ENCODE data around the gene NCOA7. TPM values are rescaled to one million over a fixed set of nuclear protein-coding genes. Genes with fewer than 3 reads are reported as not detected.
"Not testable (repeated sequence)": the region's sequence is repeated elsewhere in the genome, so short reads cannot be mapped to it uniquely, and the experiment has no call there.

The NCOA7 gene
- total RNA-seq, 1 experiment from 2014 or later: 37.3 TPM

DNA sequence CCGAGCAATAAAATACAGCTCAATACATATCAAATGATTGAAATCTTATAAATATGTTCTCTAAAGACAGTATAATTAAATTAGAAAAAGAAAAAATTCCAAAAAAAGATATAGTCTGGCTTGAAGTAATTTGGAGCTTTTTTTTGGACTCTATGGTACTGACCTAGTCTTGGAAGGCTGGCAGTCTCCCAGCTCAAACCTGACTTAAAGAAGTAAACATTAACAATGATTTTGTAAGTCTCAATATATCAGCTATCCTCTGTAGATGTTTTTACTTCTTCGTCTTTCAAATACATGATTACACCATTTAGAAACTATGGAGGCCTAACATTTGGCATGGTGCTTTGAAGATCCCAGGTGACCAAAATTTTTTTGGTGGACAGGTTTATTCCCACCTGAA, 180.0 kb downstream of the NCOA7 start:
- in situ Hi-C loops (cut with HindIII; ENCODE audit: low pct_unique_long_range_greater_than_20kb, low sequenced_read_pairs): no loop called here

DNA sequence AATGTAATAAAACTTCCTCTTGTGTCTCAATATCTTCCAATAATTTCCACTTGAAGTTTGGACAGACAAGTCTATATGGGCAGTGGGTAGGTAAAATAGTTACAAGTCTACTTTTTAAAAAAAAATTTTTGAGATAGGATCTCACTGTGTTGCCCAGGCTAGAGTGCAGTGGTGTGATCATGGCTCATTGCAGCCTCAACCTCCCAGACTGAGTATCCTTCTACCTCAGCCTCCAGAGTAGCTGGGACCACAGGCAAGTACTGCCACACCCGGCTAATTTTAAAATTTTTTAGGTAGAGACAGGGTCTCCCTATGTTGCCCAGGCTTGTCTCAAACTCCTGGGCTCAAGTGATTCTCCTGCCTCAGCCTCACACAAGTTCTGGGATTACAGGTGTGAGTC, 181.7 kb downstream of the NCOA7 start:
- in situ Hi-C loops (cut with HindIII; ENCODE audit: low pct_unique_long_range_greater_than_20kb, low sequenced_read_pairs); DNase-seq (ENCODE audit: low read depth, low spot score); H3K4me1 ChIP-seq (ENCODE audit: control insufficient read depth, insufficient read depth, low read length); H3K27ac ChIP-seq (ENCODE audit: low read length); BruUV-seq (replicated peaks); H3K4me3 ChIP-seq (ENCODE audit: low read depth in 2 of 2, low read length in 2 of 2); POLR2A ChIA-PET; CTCF ChIA-PET; H3K27me3 ChIP-seq (ENCODE audit: control insufficient read depth, insufficient read depth, low read length); H3K9me3 ChIP-seq (ENCODE audit: control insufficient read depth, insufficient read depth, low read depth, low read length); ATAC-seq; H3K36me3 ChIP-seq (ENCODE audit: control insufficient read depth, insufficient read depth, low read length): not testable (repeated sequence)
- intact Hi-C loops (cut with micrococcal nuclease; ENCODE audit: unreplicated experiment): loop anchor here (5.0 kb wide), 2 partner anchors 190 to 660 kb away; no protein-coding TSS in a partner anchor

More for the DNA sequence above, 180.0 kb downstream of the NCOA7 start:
- no peak overlapping the region for H3K27ac ChIP-seq (ENCODE audit: low read length)
- no peaks in the 10 kb centered on the region for H3K9me3 ChIP-seq (ENCODE audit: control insufficient read depth, insufficient read depth, low read depth, low read length)
- H3K27me3 ChIP-seq (ENCODE audit: control insufficient read depth, insufficient read depth, low read length): no peaks in the 10 kb centered on the region
- ChIA-PET POLR2A (no interaction called here), CTCF (interaction anchor here (0.5 to 1.2 kb wide), 2 partner anchors 14 to 181 kb away, joined by 3 to 4 read pairs; partner anchors contain the start of gene HINT3)
- DNase-seq (ENCODE audit: low read depth, low spot score): no peak
- no peaks in the 10 kb centered on the region for H3K36me3 ChIP-seq (ENCODE audit: control insufficient read depth, insufficient read depth, low read length)
- no TSS peak for BruUV-seq (replicated peaks)
- no peak overlapping the region for H3K4me3 ChIP-seq (ENCODE audit: low read depth in 2 of 2, low read length in 2 of 2)
- no peak for ATAC-seq
- intact Hi-C loops (cut with micrococcal nuclease; ENCODE audit: unreplicated experiment): loop anchor here (5.0 kb wide), 2 partner anchors 188 to 658 kb away; no protein-coding TSS in a partner anchor
- H3K4me1 ChIP-seq (ENCODE audit: control insufficient read depth, insufficient read depth, low read length): no peaks in the 10 kb centered on the region
- TF ChIP-seq, protein P1, sequence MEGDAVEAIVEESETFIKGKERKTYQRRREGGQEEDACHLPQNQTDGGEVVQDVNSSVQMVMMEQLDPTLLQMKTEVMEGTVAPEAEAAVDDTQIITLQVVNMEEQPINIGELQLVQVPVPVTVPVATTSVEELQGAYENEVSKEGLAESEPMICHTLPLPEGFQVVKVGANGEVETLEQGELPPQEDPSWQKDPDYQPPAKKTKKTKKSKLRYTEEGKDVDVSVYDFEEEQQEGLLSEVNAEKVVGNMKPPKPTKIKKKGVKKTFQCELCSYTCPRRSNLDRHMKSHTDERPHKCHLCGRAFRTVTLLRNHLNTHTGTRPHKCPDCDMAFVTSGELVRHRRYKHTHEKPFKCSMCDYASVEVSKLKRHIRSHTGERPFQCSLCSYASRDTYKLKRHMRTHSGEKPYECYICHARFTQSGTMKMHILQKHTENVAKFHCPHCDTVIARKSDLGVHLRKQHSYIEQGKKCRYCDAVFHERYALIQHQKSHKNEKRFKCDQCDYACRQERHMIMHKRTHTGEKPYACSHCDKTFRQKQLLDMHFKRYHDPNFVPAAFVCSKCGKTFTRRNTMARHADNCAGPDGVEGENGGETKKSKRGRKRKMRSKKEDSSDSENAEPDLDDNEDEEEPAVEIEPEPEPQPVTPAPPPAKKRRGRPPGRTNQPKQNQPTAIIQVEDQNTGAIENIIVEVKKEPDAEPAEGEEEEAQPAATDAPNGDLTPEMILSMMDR (IDR thresholded peaks at IDR 0.05): no peak
- no peak for TF ChIP-seq REST (IDR thresholded peaks at IDR 0.05; ENCODE audit: insufficient read depth in 1 of 2, low read depth in 2 of 2, low read length in 1 of 2)

DNA sequence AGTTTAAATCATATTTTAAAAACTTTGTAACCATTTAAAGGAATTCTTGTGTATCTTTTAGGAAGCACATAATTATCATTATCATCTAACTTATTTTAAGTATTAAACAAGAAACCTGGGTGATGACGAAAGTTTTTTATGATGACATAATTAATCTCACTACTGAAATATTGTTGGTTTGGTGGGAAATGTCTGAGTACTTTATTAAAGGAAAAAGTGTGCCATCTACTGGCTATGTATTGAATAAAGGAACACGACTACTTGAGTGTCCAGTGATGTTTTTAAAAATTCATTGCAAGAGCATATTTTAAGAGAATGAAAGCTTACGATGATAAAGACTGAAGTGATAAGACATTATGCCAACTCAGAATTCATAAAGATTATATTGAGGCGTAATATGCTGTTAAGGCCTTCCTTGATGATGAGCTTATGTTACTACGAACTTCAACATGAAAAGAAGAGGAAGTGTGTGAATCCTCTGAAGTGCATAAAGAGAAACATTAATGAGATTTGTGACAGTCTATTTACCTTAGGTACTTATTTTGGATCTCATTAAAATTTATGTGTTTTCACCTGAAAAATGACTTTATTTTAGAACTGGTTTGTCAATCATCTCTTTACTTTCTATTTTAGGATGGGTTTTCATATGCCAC, 183.6 kb downstream of the NCOA7 start:
- in situ Hi-C loops (cut with HindIII; ENCODE audit: low pct_unique_long_range_greater_than_20kb, low sequenced_read_pairs) (no loop called here), intact Hi-C loops (cut with micrococcal nuclease; ENCODE audit: unreplicated experiment) (loop anchor here (2.0 to 5.0 kb wide), 3 partner anchors 116 to 662 kb away; no protein-coding TSS in a partner anchor)
- ChIA-PET POLR2A (interaction anchor here (1.1 kb wide), 1 partner anchor 184 kb away, joined by 3 read pairs; the partner anchor contains the start of gene NCOA7), CTCF (interaction anchor here (0.6 to 2.2 kb wide), 6 partner anchors 12 to 183 kb away, joined by 3 to 10 read pairs (median 4); partner anchors contain the start of genes HINT3, NCOA7 and TRMT11)
- TF ChIP-seq TCF7L2 (IDR thresholded peaks at IDR 0.05; ENCODE audit: low read depth, low read length) (no peak), POLR2AphosphoS5 (IDR thresholded peaks at IDR 0.05; ENCODE audit: low read depth, low read length) (no peak), REST (IDR thresholded peaks at IDR 0.05; ENCODE audit: insufficient read depth in 1 of 2, low read depth in 2 of 2, low read length in 1 of 2) (no peak), SIN3A (IDR thresholded peaks at IDR 0.05; ENCODE audit: borderline replicate concordance, insufficient read depth, low read depth, low read length) (no peak)
- TF ChIP-seq, protein P1 (IDR thresholded peaks at IDR 0.05): peak; percentile 67; the same call in 1 of the 2 replicates
- H3K36me3 ChIP-seq (ENCODE audit: control insufficient read depth, insufficient read depth, low read length): no peaks in the 10 kb centered on the region
- no peak for DNase-seq (ENCODE audit: low read depth, low spot score)
- no peak overlapping the region for H3K27ac ChIP-seq (ENCODE audit: low read length)
- H3K4me3 ChIP-seq (ENCODE audit: low read depth in 2 of 2, low read length in 2 of 2): no peak overlapping the region
- no peaks in the 10 kb centered on the region for H3K9me3 ChIP-seq (ENCODE audit: control insufficient read depth, insufficient read depth, low read depth, low read length)
- peak; percentile 91 for ATAC-seq
- H3K27me3 ChIP-seq (ENCODE audit: control insufficient read depth, insufficient read depth, low read length): no peaks in the 10 kb centered on the region
- H3K4me1 ChIP-seq (ENCODE audit: control insufficient read depth, insufficient read depth, low read length): no peaks in the 10 kb centered on the region
- no TSS peak for BruUV-seq (replicated peaks)

Measured in Panc1 (cell line).